CD4-positive, CD25-positive, alpha-beta regulatory T cell (primary cell): ENCODE results near the gene CLIP4. TPM values are rescaled to one million over a fixed set of nuclear protein-coding genes. Genes with fewer than 3 reads are reported as not detected.

Experiments
- ATAC-seq, 2 donors: fragments of 150-1000 bp; cut with Tn5 transposase; one replicate each; pipeline ENCODE4 v1.10.0; 2021; ENCODE audit warnings: low read depth in 2 of 2, moderate number of reproducible peaks in 2 of 2, moderate library complexity in 1 of 2
- DNase-seq, 3 donors: peaks; one replicate each; pipeline versions ENCODE4 v3.0.0 to v3.0.0-alpha.2; 2012 to 2022; ENCODE audit warnings: mixed read lengths in 1 of 3
- H3K27ac ChIP-seq: one replicate; pipeline ENCODE4 v1.7.0; 2013; ENCODE audit warnings: mild to moderate bottlenecking, low read length; ENCODE audit not compliant: insufficient read depth, poor library complexity, severe bottlenecking
- H3K27me3 ChIP-seq: one replicate; pipeline ENCODE4 v1.7.0; 2013; ENCODE audit warnings: low read length; ENCODE audit not compliant: control insufficient read depth, insufficient read depth
- H3K36me3 ChIP-seq: one replicate; pipeline ENCODE4 v1.7.0; 2013; ENCODE audit warnings: mild to moderate bottlenecking, low read length, moderate library complexity; ENCODE audit not compliant: control insufficient read depth, insufficient read depth
- H3K4me1 ChIP-seq: 2 replicates; pipeline ENCODE4 v1.7.0; 2013; ENCODE audit warnings: mild to moderate bottlenecking, low read length; ENCODE audit not compliant: insufficient read depth, control insufficient read depth, poor library complexity, severe bottlenecking
- H3K4me3 ChIP-seq: one replicate; pipeline ENCODE4 v1.7.0; 2013; ENCODE audit warnings: low read depth, mild to moderate bottlenecking, low read length, moderate library complexity
- H3K9me3 ChIP-seq, 2 experiments: 1 replicate in 1 of 2; 2 replicates in 1 of 2; pipeline ENCODE4 v1.7.0; 2013; ENCODE audit warnings: low read length in 2 of 2, mild to moderate bottlenecking in 1 of 2, moderate library complexity in 1 of 2; ENCODE audit not compliant: control insufficient read depth in 2 of 2
- H3K27ac Mint-ChIP-seq, 3 donors: one replicate each; pipeline ENCODE4 v1.8.0; 2020 to 2022; ENCODE audit warnings: mild to moderate bottlenecking in 3 of 3, mixed read lengths in 3 of 3, moderate library complexity in 2 of 3
- H3K27me3 Mint-ChIP-seq: one replicate; pipeline ENCODE4 v1.8.0; 2022; ENCODE audit warnings: mild to moderate bottlenecking, mixed read lengths
- H3K36me3 Mint-ChIP-seq: one replicate; pipeline ENCODE4 v1.8.0; 2020; ENCODE audit warnings: mixed read lengths
- H3K4me1 Mint-ChIP-seq, 4 donors: one replicate each; pipeline ENCODE4 v1.8.0; 2020 to 2022; ENCODE audit warnings: mixed read lengths in 4 of 4, mild to moderate bottlenecking in 1 of 4
- H3K4me3 Mint-ChIP-seq, 4 donors: one replicate each; pipeline ENCODE4 v1.8.0; 2020 to 2022; ENCODE audit warnings: mild to moderate bottlenecking in 4 of 4, mixed read lengths in 4 of 4, moderate library complexity in 3 of 4
- H3K9me3 Mint-ChIP-seq, 7 donors: one replicate each; pipeline ENCODE4 v1.8.0; 2020 to 2022; ENCODE audit warnings: mixed read lengths in 7 of 7, mild to moderate bottlenecking in 3 of 7, moderate library complexity in 2 of 7
- polyA plus RNA-seq, 4 donors: library from polyadenylated mRNA; unstranded; fragments of 300-500 nt; fragmentation: Illumina TruSeq; gene quantifications; one replicate each; pipeline ENCODE4 v1.2.3, GENCODE V29; 2021
- total RNA-seq: library from RNA; stranded (reverse); gene quantifications from one replicate; pipeline ENCODE4 v1.2.3, GENCODE V29; 2022

The CLIP4 gene
- total and polyA plus RNA-seq, 5 donors from 2014 or later, result 13.5 to 37.7 (median 17.3) TPM

- no peaks in the 10 kb centered on the region for H3K27me3 ChIP-seq
- H3K4me1 Mint-ChIP-seq, result no peaks in the 10 kb centered on the region
- no peaks in the 10 kb centered on the region for H3K9me3 Mint-ChIP-seq
- H3K36me3 ChIP-seq, result no peaks in the 10 kb centered on the region
- no peaks in the 10 kb centered on the region for H3K4me1 ChIP-seq
- no peaks in the 10 kb centered on the region for H3K27me3 Mint-ChIP-seq
- no peak overlapping the region for H3K27ac ChIP-seq
- H3K27ac Mint-ChIP-seq, result no peak overlapping the region
- ATAC-seq (no peak), DNase-seq (no peak)
- no peaks in the 10 kb centered on the region for H3K36me3 Mint-ChIP-seq
- H3K9me3 ChIP-seq, result no peaks in the 10 kb centered on the region
- no peak overlapping the region for H3K4me3 ChIP-seq
- no peak overlapping the region for H3K4me3 Mint-ChIP-seq
Measured at GRCh38 chr2:29072251-29072650, 43.0 kb upstream of the CLIP4 start.

GRCh38 chr2:29072971-29073725 lies 42.1 kb upstream of the CLIP4 start:
- H3K27ac ChIP-seq, result no peak overlapping the region
- Mint-ChIP-seq H3K4me3 (no peak overlapping the region), H3K36me3 (no peaks in the 10 kb centered on the region), H3K4me1 (no peaks in the 10 kb centered on the region), H3K27me3 (no peaks in the 10 kb centered on the region), H3K9me3 (peaks cover 0 to 6% (median 0%) of the 10 kb centered on the region in 7 donors), H3K27ac (no peak overlapping the region)
- DNase-seq, result no peak
- no peaks in the 10 kb centered on the region for H3K4me1 ChIP-seq
- H3K9me3 ChIP-seq, result no peaks in the 10 kb centered on the region
- H3K36me3 ChIP-seq, result no peaks in the 10 kb centered on the region
- no peak overlapping the region for H3K4me3 ChIP-seq
- no peak for ATAC-seq
- no peaks in the 10 kb centered on the region for H3K27me3 ChIP-seq

DNA sequence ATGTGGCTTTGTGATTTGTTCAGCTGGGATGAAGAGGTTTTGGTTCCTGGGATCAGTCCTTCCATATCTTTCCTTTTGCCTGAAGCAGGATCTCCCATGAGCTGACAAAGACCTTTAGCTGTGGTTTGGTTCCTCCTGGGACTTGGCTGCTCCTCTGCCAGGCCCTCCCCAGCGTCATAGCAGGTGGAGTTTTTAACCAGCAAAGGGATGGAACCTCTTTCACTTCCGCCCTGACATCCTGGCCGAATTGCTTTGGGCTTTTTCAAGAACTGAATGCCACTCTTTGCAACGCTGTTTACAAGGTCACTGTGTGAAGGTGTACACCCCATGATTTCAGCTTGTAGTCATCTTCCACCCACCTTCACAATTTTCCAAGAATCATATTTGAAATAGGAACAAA lies 41.3 kb upstream of the CLIP4 start:
- Mint-ChIP-seq H3K4me1 (no peaks in the 10 kb centered on the region), H3K27me3 (no peaks in the 10 kb centered on the region), H3K36me3 (no peaks in the 10 kb centered on the region), H3K4me3 (no peak overlapping the region), H3K9me3 (peaks cover 0 to 6% (median 0%) of the 10 kb centered on the region in 7 donors), H3K27ac (no peak overlapping the region)
- no peak for ATAC-seq
- no peaks in the 10 kb centered on the region for H3K4me1 ChIP-seq
- H3K27me3 ChIP-seq, result no peaks in the 10 kb centered on the region
- H3K9me3 ChIP-seq, result no peaks in the 10 kb centered on the region
- no peaks in the 10 kb centered on the region for H3K36me3 ChIP-seq
- no peak overlapping the region for H3K4me3 ChIP-seq
- no peak overlapping the region for H3K27ac ChIP-seq
- no peak for DNase-seq

DNA sequence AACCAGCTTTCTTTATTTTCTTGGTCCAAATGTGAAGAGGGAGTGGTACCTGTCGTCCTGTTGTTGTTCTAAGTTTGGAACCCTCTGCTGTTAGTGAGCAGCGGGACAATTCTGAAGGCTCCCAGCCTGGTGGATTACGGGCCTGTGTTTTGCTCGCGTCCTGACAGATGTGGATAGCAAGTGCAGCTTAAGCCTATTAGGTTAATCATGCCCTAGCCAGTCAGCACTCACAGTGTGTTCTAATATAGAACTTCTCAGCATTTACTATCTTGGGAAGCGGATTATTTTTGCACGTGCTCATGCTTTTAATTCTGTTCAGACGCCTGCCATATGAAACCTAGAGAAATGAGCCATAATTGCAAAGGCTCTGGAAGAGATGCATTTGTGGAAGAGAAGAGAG lies 40.8 kb upstream of the CLIP4 start, which contains the start of gene PCARE:
PCARE (minus strand) TSS at position 113 of the 400 bp plus-strand sequence. CDS start 262 bp downstream, outside the sequence.
- Mint-ChIP-seq H3K27me3 (no peaks in the 10 kb centered on the region), H3K27ac (no peak within 1 kb of the TSS), H3K4me1 (no peaks in the 10 kb centered on the region), H3K4me3 (no peak within 1 kb of the TSS), H3K9me3 (peaks cover 0 to 10% (median 0%) of the 10 kb centered on the region in 7 donors), H3K36me3 (no peaks in the 10 kb centered on the region)
- DNase-seq, result no peak
- no peaks in the 10 kb centered on the region for H3K4me1 ChIP-seq
- H3K9me3 ChIP-seq, result no peaks in the 10 kb centered on the region
- H3K27me3 ChIP-seq, result no peaks in the 10 kb centered on the region
- ATAC-seq, result no peak
- H3K36me3 ChIP-seq, result no peaks in the 10 kb centered on the region
- no peak within 1 kb of the TSS for H3K4me3 ChIP-seq
- H3K27ac ChIP-seq, result no peak within 1 kb of the TSS

GRCh38 chr2:29075894-29076705 lies 39.1 kb upstream of the CLIP4 start:
- H3K9me3 ChIP-seq, result no peaks in the 10 kb centered on the region
- no peaks in the 10 kb centered on the region for H3K4me1 ChIP-seq
- H3K27ac ChIP-seq, result no peak overlapping the region
- H3K4me1 Mint-ChIP-seq, result no peaks in the 10 kb centered on the region
- no peaks in the 10 kb centered on the region for H3K27me3 Mint-ChIP-seq
- no peak for DNase-seq
- H3K27me3 ChIP-seq, result no peaks in the 10 kb centered on the region
- H3K36me3 ChIP-seq, result no peaks in the 10 kb centered on the region
- peaks cover 0 to 10% (median 0%) of the 10 kb centered on the region in 7 donors for H3K9me3 Mint-ChIP-seq
- no peak overlapping the region for H3K4me3 ChIP-seq
- H3K27ac Mint-ChIP-seq, result no peak overlapping the region
- no peaks in the 10 kb centered on the region for H3K36me3 Mint-ChIP-seq
- no peak overlapping the region for H3K4me3 Mint-ChIP-seq
- no peak for ATAC-seq

GRCh38 chr2:29079887-29080286 lies 35.3 kb upstream of the CLIP4 start:
- H3K27ac Mint-ChIP-seq, result no peak overlapping the region
- H3K4me3 ChIP-seq, result no peak overlapping the region
- no peaks in the 10 kb centered on the region for H3K36me3 ChIP-seq
- no peaks in the 10 kb centered on the region for H3K4me1 Mint-ChIP-seq
- H3K9me3 Mint-ChIP-seq, result peaks cover 0 to 10% (median 0%) of the 10 kb centered on the region in 7 donors
- no peaks in the 10 kb centered on the region for H3K27me3 ChIP-seq
- no peak overlapping the region for H3K4me3 Mint-ChIP-seq
- no peak overlapping the region for H3K27ac ChIP-seq
- ATAC-seq (no peak), DNase-seq (no peak)
- no peaks in the 10 kb centered on the region for H3K36me3 Mint-ChIP-seq
- H3K9me3 ChIP-seq, result no peaks in the 10 kb centered on the region
- H3K4me1 ChIP-seq, result no peaks in the 10 kb centered on the region
- H3K27me3 Mint-ChIP-seq, result peaks cover 4% of the 10 kb centered on the region

DNA sequence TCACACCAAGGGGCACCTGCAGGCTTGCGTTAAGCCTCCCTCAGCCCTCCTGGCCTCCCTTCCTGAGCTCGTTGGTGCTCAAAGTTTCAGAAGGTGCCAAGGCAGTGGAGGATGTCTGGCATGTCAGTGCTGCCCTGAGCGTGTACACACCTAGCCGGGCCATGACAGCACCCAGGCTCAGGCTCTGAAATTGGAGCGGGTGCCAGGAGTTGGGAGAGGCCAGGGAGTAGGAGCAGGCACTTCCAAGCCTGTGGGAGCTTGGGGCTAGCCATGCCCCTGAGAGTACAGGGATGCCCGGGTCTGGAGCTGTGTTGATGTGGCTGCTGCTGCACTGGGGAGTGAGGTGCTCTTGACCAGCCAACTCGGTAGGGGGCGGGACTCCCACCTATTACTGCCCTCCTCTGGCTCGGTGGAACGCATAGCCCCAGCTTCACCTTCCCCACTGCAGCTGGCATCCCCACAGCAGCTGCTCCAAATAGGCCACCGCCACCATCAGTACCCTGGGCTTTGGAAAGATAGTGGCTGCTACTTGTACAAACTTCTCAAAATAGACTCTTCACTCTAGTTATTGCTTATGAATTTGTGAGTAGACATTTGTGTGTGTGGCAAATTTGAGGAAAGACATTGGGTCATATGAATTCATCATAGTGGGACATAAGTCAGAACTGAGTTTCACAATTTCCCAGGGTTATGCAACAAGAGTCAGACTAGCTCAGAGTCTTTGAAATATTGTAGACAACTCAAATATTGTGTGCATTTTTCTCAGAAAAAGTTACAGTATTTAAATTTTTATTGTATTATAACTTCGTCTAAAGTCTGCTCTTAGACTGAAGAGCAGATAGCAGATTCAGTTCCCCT lies 34.1 kb upstream of the CLIP4 start:
- H3K36me3 ChIP-seq, result no peaks in the 10 kb centered on the region
- DNase-seq (no peak), ATAC-seq (no peak)
- no peak overlapping the region for H3K4me3 ChIP-seq
- H3K9me3 Mint-ChIP-seq, result peaks cover 0 to 10% (median 0%) of the 10 kb centered on the region in 7 donors
- peaks cover 4% of the 10 kb centered on the region for H3K27me3 Mint-ChIP-seq
- no peak overlapping the region for H3K4me3 Mint-ChIP-seq
- no peaks in the 10 kb centered on the region for H3K27me3 ChIP-seq
- no peak overlapping the region for H3K27ac ChIP-seq
- no peak overlapping the region for H3K27ac Mint-ChIP-seq
- H3K4me1 Mint-ChIP-seq, result no peaks in the 10 kb centered on the region
- no peaks in the 10 kb centered on the region for H3K9me3 ChIP-seq
- H3K4me1 ChIP-seq, result no peaks in the 10 kb centered on the region
- H3K36me3 Mint-ChIP-seq, result no peaks in the 10 kb centered on the region
